Muscle layer of duodenum (tissue), 2 donors: ENCODE measurements around the gene KIAA0513.

Source experiments
- H3K27ac ChIP-seq: one replicate; pipeline ENCODE4 v1.7.0; 2013; ENCODE audit warnings: mild to moderate bottlenecking, low read length
- H3K27me3 ChIP-seq: one replicate; pipeline ENCODE4 v1.7.0; 2013; ENCODE audit warnings: low read depth, mild to moderate bottlenecking, control low read depth, low read length
- H3K36me3 ChIP-seq, 2 donors: one replicate each; pipeline ENCODE4 v1.7.0; 2013; ENCODE audit warnings: low read length in 2 of 2, control low read depth in 1 of 2, mild to moderate bottlenecking in 1 of 2; ENCODE audit not compliant: insufficient read depth in 2 of 2, control insufficient read depth in 1 of 2
- H3K4me1 ChIP-seq, 2 donors: one replicate each; pipeline ENCODE4 v1.7.0; 2013; ENCODE audit warnings: low read length in 2 of 2, mild to moderate bottlenecking in 2 of 2, control low read depth in 1 of 2, moderate library complexity in 1 of 2; ENCODE audit not compliant: insufficient read depth in 2 of 2, control insufficient read depth in 1 of 2
- H3K4me3 ChIP-seq, 2 donors: one replicate each; pipeline ENCODE4 v1.7.0; 2013; ENCODE audit warnings: low read length in 2 of 2, low read depth in 1 of 2, mild to moderate bottlenecking in 1 of 2
- H3K9me3 ChIP-seq, 2 donors: one replicate each; pipeline ENCODE4 v1.7.0; 2013; ENCODE audit warnings: low read length in 2 of 2, control low read depth in 1 of 2, mild to moderate bottlenecking in 1 of 2; ENCODE audit not compliant: control insufficient read depth in 1 of 2
- donor health status: healthy.

Gene KIAA0513

GRCh38 chr16:85065099-85065498 is 37.5 kb downstream of the KIAA0513 start:
- Histone ChIP-seq H3K4me1 (no peaks in the 10 kb centered on the region), H3K36me3 (peaks cover 11 to 27% of the 10 kb centered on the region in 2 donors), H3K27me3 (no peaks in the 10 kb centered on the region), H3K4me3 (no peak overlapping the region), H3K9me3 (no peaks in the 10 kb centered on the region), H3K27ac (no peak overlapping the region)

- Histone ChIP-seq H3K27me3 (no peaks in the 10 kb centered on the region), H3K9me3 (no peaks in the 10 kb centered on the region), H3K4me3 (no peak overlapping the region), H3K27ac (no peak overlapping the region), H3K4me1 (no peaks in the 10 kb centered on the region), H3K36me3 (peaks cover 11 to 35% of the 10 kb centered on the region in 2 donors)
Measured at GRCh38 chr16:85066346-85066885, 38.8 kb downstream of the KIAA0513 start.

GRCh38 chr16:85067024-85067423 is 39.4 kb downstream of the KIAA0513 start:
- Histone ChIP-seq H3K4me1 (no peaks in the 10 kb centered on the region), H3K27ac (no peak overlapping the region), H3K9me3 (no peaks in the 10 kb centered on the region), H3K27me3 (no peaks in the 10 kb centered on the region), H3K4me3 (no peak overlapping the region), H3K36me3 (peaks cover 11 to 36% of the 10 kb centered on the region in 2 donors)

- Histone ChIP-seq H3K27me3 (no peaks in the 10 kb centered on the region), H3K9me3 (no peaks in the 10 kb centered on the region), H3K4me3 (no peak overlapping the region), H3K4me1 (no peaks in the 10 kb centered on the region), H3K27ac (no peak overlapping the region), H3K36me3 (peaks cover 11 to 37% of the 10 kb centered on the region in 2 donors)
Measured at GRCh38 chr16:85067426-85067825, 39.8 kb downstream of the KIAA0513 start.

- peaks cover 22 to 50% of the 10 kb centered on the region in 2 donors for H3K36me3 ChIP-seq
- H3K27ac ChIP-seq: no peak overlapping the region
Measured at GRCh38 chr16:85068746-85069145, 41.2 kb downstream of the KIAA0513 start.

GRCh38 chr16:85069171-85069570 is 41.6 kb downstream of the KIAA0513 start:
- Histone ChIP-seq H3K27me3 (no peaks in the 10 kb centered on the region), H3K4me3 (no peak overlapping the region), H3K9me3 (no peaks in the 10 kb centered on the region), H3K36me3 (peaks cover 23 to 51% of the 10 kb centered on the region in 2 donors), H3K27ac (no peak overlapping the region), H3K4me1 (no peaks in the 10 kb centered on the region)

More at GRCh38 chr16:85068746-85069145, 41.2 kb downstream of the KIAA0513 start:
- Histone ChIP-seq H3K9me3 (no peaks in the 10 kb centered on the region), H3K4me1 (no peaks in the 10 kb centered on the region), H3K4me3 (no peak overlapping the region), H3K27me3 (no peaks in the 10 kb centered on the region)

- Histone ChIP-seq H3K36me3 (peaks cover 26 to 70% of the 10 kb centered on the region in 2 donors), H3K4me1 (no peaks in the 10 kb centered on the region), H3K27ac (no peak overlapping the region), H3K27me3 (no peaks in the 10 kb centered on the region), H3K4me3 (no peak overlapping the region), H3K9me3 (no peaks in the 10 kb centered on the region)
Measured at GRCh38 chr16:85072076-85072860, 44.7 kb downstream of the KIAA0513 start.

- Histone ChIP-seq H3K9me3 (no peaks in the 10 kb centered on the region), H3K27ac (no peak overlapping the region), H3K4me1 (no peaks in the 10 kb centered on the region), H3K36me3 (peaks cover 22 to 72% of the 10 kb centered on the region in 2 donors), H3K27me3 (no peaks in the 10 kb centered on the region), H3K4me3 (no peak overlapping the region)
Measured at GRCh38 chr16:85072947-85073346, 45.4 kb downstream of the KIAA0513 start.

- Histone ChIP-seq H3K4me1 (no peaks in the 10 kb centered on the region), H3K36me3 (peaks cover 30 to 76% of the 10 kb centered on the region in 2 donors), H3K27ac (no peak overlapping the region), H3K27me3 (no peaks in the 10 kb centered on the region), H3K9me3 (no peaks in the 10 kb centered on the region), H3K4me3 (no peak overlapping the region)
Measured at GRCh38 chr16:85074225-85074914, 46.8 kb downstream of the KIAA0513 start.

- H3K4me3 ChIP-seq: no peak overlapping the region
- H3K9me3 ChIP-seq: no peaks in the 10 kb centered on the region
- peaks cover 30 to 80% of the 10 kb centered on the region in 2 donors for H3K36me3 ChIP-seq
- no peak overlapping the region for H3K27ac ChIP-seq
- H3K27me3 ChIP-seq: no peaks in the 10 kb centered on the region
- no peaks in the 10 kb centered on the region for H3K4me1 ChIP-seq
Measured at GRCh38 chr16:85075236-85075924, 47.8 kb downstream of the KIAA0513 start.

GRCh38 chr16:85077039-85077438 is 49.4 kb downstream of the KIAA0513 start:
- Histone ChIP-seq H3K36me3 (peaks cover 30 to 85% of the 10 kb centered on the region in 2 donors), H3K9me3 (no peaks in the 10 kb centered on the region), H3K27ac (no peak overlapping the region), H3K27me3 (no peaks in the 10 kb centered on the region), H3K4me1 (no peaks in the 10 kb centered on the region), H3K4me3 (no peak overlapping the region)
